GM12878 (cell line): ENCODE measurements around the gene GFRA4. TPM values are rescaled to one million over a fixed set of nuclear protein-coding genes. Genes with fewer than 3 reads are reported as not detected.

Experiments
- ATAC-seq: fragments of 200-7000 bp; cut with Tn5 transposase; 3 replicates; pipeline ENCODE4 v1.9.1; 2020; ENCODE audit warnings: mild to moderate bottlenecking, moderate library complexity
- BruUV-seq: library from RNA; stranded (reverse); fragments of 400-500 nt; replicated peaks from 2 replicates; lab custom pipeline; 2021; lab: Mats Ljungman, UMichigan
- CTCF ChIA-PET: fragments of 300-600 bp; sonication (Branson Sonifier 250); formaldehyde crosslinking; extraction: SDS; loops from one replicate; lab custom pipeline; 2021; ENCODE audit warnings: inconsistent platforms; lab: Yijun Ruan, JAX
- POLR2A ChIA-PET: fragments of 350-600 bp; formaldehyde crosslinking; extraction: SDS; loops from one replicate; lab custom pipeline; 2021; ENCODE audit warnings: inconsistent platforms; lab: Charles Lee
- RAD21 ChIA-PET: fragments of 300-600 bp; sonication (Branson Sonifier 250); formaldehyde crosslinking; loops from one replicate; lab custom pipeline; 2023; ENCODE audit warnings: antibody characterized with exemption; ENCODE audit not compliant: unreplicated experiment; lab: Charles Lee
- SMC1A ChIA-PET: fragments of 300-600 bp; sonication (Branson Sonifier 250); formaldehyde crosslinking; loops from one replicate; lab custom pipeline; 2023; ENCODE audit not compliant: unreplicated experiment, uncharacterized antibody; lab: Charles Lee
- DNase-seq: peaks from one replicate; pipeline ENCODE4 v3.0.0-alpha.2; 2011; ENCODE audit warnings: low read depth, low spot score
- FAIRE-seq: peaks from 3 replicates; lab custom pipeline; 2011; peaks lifted over from hg19 to GRCh38; lab: Jason Lieb, UNC
- H2AFZ ChIP-seq: 2 replicates; pipeline ENCODE4 v1.6.0; 2011; ENCODE audit warnings: low read depth, low read length, control low read depth; ENCODE audit not compliant: control insufficient read depth
- H3K27ac ChIP-seq: 2 replicates; pipeline ENCODE4 v1.5.1; 2011; ENCODE audit warnings: control low read depth; ENCODE audit not compliant: control insufficient read depth, insufficient read depth
- H3K27me3 ChIP-seq, 2 experiments: replicated peaks in 1 of 2; 2 replicates each; pipeline versions ENCODE4 v1.6.0 to v1.6.1; 2011; ENCODE audit warnings: low read length in 1 of 2; ENCODE audit not compliant: control insufficient read depth in 2 of 2, insufficient read depth in 2 of 2
- H3K36me3 ChIP-seq, 2 experiments: 2 replicates each; pipeline ENCODE4 v1.5.1; 2011; ENCODE audit warnings: low read length in 1 of 2; ENCODE audit not compliant: control insufficient read depth in 2 of 2, insufficient read depth in 2 of 2
- H3K4me1 ChIP-seq: 2 replicates; pipeline ENCODE4 v1.6.1; 2011; ENCODE audit warnings: mild to moderate bottlenecking, low read length, moderate library complexity, mixed read lengths; ENCODE audit not compliant: control insufficient read depth, insufficient read depth
- H3K4me2 ChIP-seq: 2 replicates; pipeline ENCODE4 v1.6.0; 2011; ENCODE audit warnings: control low read depth; ENCODE audit not compliant: control insufficient read depth, insufficient read depth
- H3K4me3 ChIP-seq: fragments of 200-600 bp; sonication (generic); 2 replicates; pipeline ENCODE4 v1.5.1; 2016
- H3K79me2 ChIP-seq: 2 replicates; pipeline ENCODE4 v1.6.0; 2011; ENCODE audit warnings: low read length; ENCODE audit not compliant: control insufficient read depth, insufficient read depth
- H3K9ac ChIP-seq: 2 replicates; pipeline ENCODE4 v1.8.0; 2011; ENCODE audit warnings: low read length, control low read depth, mixed read lengths; ENCODE audit not compliant: control insufficient read depth, insufficient read depth
- H3K9me3 ChIP-seq: replicated peaks from 3 replicates; pipeline ENCODE4 v1.5.1; 2011; ENCODE audit warnings: mild to moderate bottlenecking, low read length; ENCODE audit not compliant: control insufficient read depth, insufficient read depth
- H4K20me1 ChIP-seq: 2 replicates; pipeline ENCODE4 v1.6.0; 2011; ENCODE audit not compliant: control insufficient read depth, insufficient read depth
- HDGF ChIP-seq: fragments of 450-650 bp; IDR thresholded peaks from 2 replicates; pipeline ENCODE4 v1.6.1; 2016; ENCODE audit warnings: antibody characterized with exemption
- MLLT1 ChIP-seq: fragments of 450-650 bp; IDR thresholded peaks from 2 replicates; pipeline ENCODE4 v1.6.1; 2016; ENCODE audit warnings: mild to moderate bottlenecking
- NR2C1 ChIP-seq: fragments of 450-650 bp; IDR thresholded peaks from 2 replicates; pipeline ENCODE4 v1.6.1; 2017; ENCODE audit warnings: antibody characterized with exemption, mild to moderate bottlenecking, moderate library complexity
- POLR2AphosphoS2 ChIP-seq: IDR thresholded peaks from 2 replicates; pipeline ENCODE4 v1.6.1; 2011; ENCODE audit warnings: low read depth, mild to moderate bottlenecking, low read length, improper control_type of control experiment, moderate library complexity
- RAD51 ChIP-seq: fragments of 450-650 bp; IDR thresholded peaks from 2 replicates; pipeline ENCODE4 v1.6.1; 2016; ENCODE audit warnings: moderate library complexity, mild to moderate bottlenecking, inconsistent platforms
- SREBF1 ChIP-seq: IDR thresholded peaks from 2 replicates; pipeline ENCODE4 v1.6.1; 2012; ENCODE audit warnings: mild to moderate bottlenecking, low read length
- TBL1XR1 ChIP-seq: IDR thresholded peaks from 2 replicates; pipeline ENCODE4 v1.6.1; 2012; ENCODE audit warnings: low read depth, low read length, improper control_type of control experiment
- YBX1 ChIP-seq: fragments of 450-650 bp; IDR thresholded peaks from 2 replicates; pipeline ENCODE4 v1.6.1; 2016; ENCODE audit warnings: antibody characterized with exemption
- WGBS: methylation state at CpG from one replicate; pipeline ENCODE4 v1.1.6; 2016; ENCODE audit warnings: low lambda C conversion rate; ENCODE audit not compliant: insufficient replicate concordance, insufficient coverage; ENCODE audit errors: missing lambda C conversion rate; 5-methylcytosine and 5-hydroxymethylcytosine counted together
- in situ Hi-C: fragments of 300-500 bp; cut with MboI; formaldehyde crosslinking; loops from 9 replicates; pipeline ENCODE4 v1.14.3; 2018; ENCODE audit warnings: mixed read lengths
- intact Hi-C: fragments of 100-400 bp; cut with micrococcal nuclease; formaldehyde crosslinking; loops from one replicate; pipeline ENCODE4 v1.14.2; 2022; ENCODE audit not compliant: unreplicated experiment
- polyA plus RNA-seq, 11 experiments: library from polyadenylated mRNA; depleted of rRNA in 4 of 11; unstranded in 6 of 11; stranded (reverse) in 5 of 11; fragments of >200 nt; fragmentation: Nextera tagmentation in 4 of 11; fragmentation: Illumina TruSeq in 1 of 11; extraction: Ambion mirVana in 4 of 11; extraction: Trizol in 1 of 11; gene quantifications; 1 replicate in 1 of 11; 2 replicates in 10 of 11; pipeline versions ENCODE4 v1.2.1 to v1.2.3, GENCODE V29; 2011 to 2016; ENCODE audit warnings: inconsistent platforms in 2 of 11, missing spikeins in 2 of 11, low read depth in 1 of 11
- total RNA-seq, 4 experiments: library from RNA; depleted of rRNA in 3 of 4; stranded (reverse); fragments of >200 nt in 3 of 4; fragmentation: Illumina TruSeq in 1 of 4; extraction: Trizol in 1 of 4; gene quantifications; 2 replicates each; pipeline versions ENCODE4 v1.2.1 to v1.2.3, GENCODE V29; 2013 to 2021
- TF ChIP-seq, protein P1 (sequence below): fragments of 450-650 bp; IDR thresholded peaks from 2 replicates; pipeline ENCODE4 v1.6.1; 2016; ENCODE audit warnings: mild to moderate bottlenecking
- TF ChIP-seq, protein P2 (sequence below): fragments of 450-650 bp; IDR thresholded peaks from 2 replicates; pipeline ENCODE4 v1.6.1; 2017; ENCODE audit warnings: mild to moderate bottlenecking

GFRA4 gene
- total and polyA plus RNA-seq, 10 of the 15 experiments (the other 5 are each of a cell fraction or from before 2014, with no cell fraction given), result 0.04 TPM; not detected in 9

DNA sequence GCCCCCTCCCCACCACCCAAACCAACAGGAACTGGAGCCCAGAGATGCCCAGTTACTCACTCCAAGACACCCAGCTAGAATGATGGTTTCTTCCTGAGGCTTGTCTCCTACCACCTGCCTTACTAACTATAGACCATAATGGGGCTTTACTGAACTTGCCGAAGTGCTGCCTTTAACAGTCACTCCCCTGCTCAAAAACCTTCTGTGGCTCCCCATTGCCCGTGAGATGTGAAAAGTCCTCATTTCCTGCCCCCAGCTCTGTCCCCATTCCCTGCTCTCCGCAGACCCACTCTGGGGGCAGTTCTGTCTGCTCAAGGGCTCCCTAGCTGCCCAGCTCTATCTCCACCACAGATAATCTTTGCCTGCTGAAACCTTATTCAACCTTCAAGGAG lies 44.3 kb upstream of the GFRA4 start:
- H3K4me3 ChIP-seq, result no peak overlapping the region
- no peaks in the 10 kb centered on the region for H4K20me1 ChIP-seq
- no peak overlapping the region for H3K9ac ChIP-seq
- WGBS, result 34% methylated on average over 3 of the region's 3 CpGs
- peaks cover 5% of the 10 kb centered on the region for H3K4me1 ChIP-seq
- peaks cover 0 to 2% of the 10 kb centered on the region in 2 experiments; a peak in 2 of 4 replicates for H3K27me3 ChIP-seq
- POLR2A ChIA-PET, result interaction anchor here (0.9 kb wide), 1 partner anchor 29 kb away, joined by 3 read pairs; no protein-coding TSS in a partner anchor
- in situ Hi-C loops (no loop called here), intact Hi-C loops (no loop called here)
- BruUV-seq, result no TSS peak
- SMC1A ChIA-PET, result interaction anchor here (0.6 to 1.6 kb wide), 2 partner anchors 145 to 443 kb away, joined by 3 to 4 read pairs; no protein-coding TSS in a partner anchor
- no peaks in the 10 kb centered on the region for H3K36me3 ChIP-seq
- RAD21 ChIA-PET, result interaction anchor here (1.0 kb wide), 1 partner anchor 144 kb away, joined by 4 read pairs; no protein-coding TSS in a partner anchor
- no peak for FAIRE-seq
- CTCF ChIA-PET, result interaction anchor here (1.3 to 2.3 kb wide), 5 partner anchors 9 to 144 kb away, joined by 3 to 12 read pairs (median 5); no protein-coding TSS in a partner anchor
- no peak for ATAC-seq
- H3K79me2 ChIP-seq, result no peaks in the 10 kb centered on the region
- no peak for DNase-seq
- TF ChIP-seq MLLT1, result no peak
- no peak for TF ChIP-seq SREBF1
- no peak for TF ChIP-seq NR2C1
- TF ChIP-seq, protein P1, sequence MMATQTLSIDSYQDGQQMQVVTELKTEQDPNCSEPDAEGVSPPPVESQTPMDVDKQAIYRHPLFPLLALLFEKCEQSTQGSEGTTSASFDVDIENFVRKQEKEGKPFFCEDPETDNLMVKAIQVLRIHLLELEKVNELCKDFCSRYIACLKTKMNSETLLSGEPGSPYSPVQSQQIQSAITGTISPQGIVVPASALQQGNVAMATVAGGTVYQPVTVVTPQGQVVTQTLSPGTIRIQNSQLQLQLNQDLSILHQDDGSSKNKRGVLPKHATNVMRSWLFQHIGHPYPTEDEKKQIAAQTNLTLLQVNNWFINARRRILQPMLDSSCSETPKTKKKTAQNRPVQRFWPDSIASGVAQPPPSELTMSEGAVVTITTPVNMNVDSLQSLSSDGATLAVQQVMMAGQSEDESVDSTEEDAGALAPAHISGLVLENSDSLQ, result no peak
- no peak for TF ChIP-seq POLR2AphosphoS2
- TF ChIP-seq, protein P2, sequence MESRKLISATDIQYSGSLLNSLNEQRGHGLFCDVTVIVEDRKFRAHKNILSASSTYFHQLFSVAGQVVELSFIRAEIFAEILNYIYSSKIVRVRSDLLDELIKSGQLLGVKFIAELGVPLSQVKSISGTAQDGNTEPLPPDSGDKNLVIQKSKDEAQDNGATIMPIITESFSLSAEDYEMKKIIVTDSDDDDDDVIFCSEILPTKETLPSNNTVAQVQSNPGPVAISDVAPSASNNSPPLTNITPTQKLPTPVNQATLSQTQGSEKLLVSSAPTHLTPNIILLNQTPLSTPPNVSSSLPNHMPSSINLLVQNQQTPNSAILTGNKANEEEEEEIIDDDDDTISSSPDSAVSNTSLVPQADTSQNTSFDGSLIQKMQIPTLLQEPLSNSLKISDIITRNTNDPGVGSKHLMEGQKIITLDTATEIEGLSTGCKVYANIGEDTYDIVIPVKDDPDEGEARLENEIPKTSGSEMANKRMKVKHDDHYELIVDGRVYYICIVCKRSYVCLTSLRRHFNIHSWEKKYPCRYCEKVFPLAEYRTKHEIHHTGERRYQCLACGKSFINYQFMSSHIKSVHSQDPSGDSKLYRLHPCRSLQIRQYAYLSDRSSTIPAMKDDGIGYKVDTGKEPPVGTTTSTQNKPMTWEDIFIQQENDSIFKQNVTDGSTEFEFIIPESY, result no peak
- no peak for TF ChIP-seq TBL1XR1
- no peak for TF ChIP-seq HDGF
- TF ChIP-seq RAD51, result no peak
- TF ChIP-seq YBX1, result no peak
- no peak overlapping the region for H3K4me2 ChIP-seq
- H2AFZ ChIP-seq, result no peak overlapping the region
- no peak overlapping the region for H3K27ac ChIP-seq
- H3K9me3 ChIP-seq, result no peaks in the 10 kb centered on the region
